GF-D8 (cell line): Measurements from ENCODE around the gene DOLPP1.

Experiments
- DNase-seq: peaks from one replicate; lab custom pipeline; 2025; lab: John Stamatoyannopoulos, UW

Gene DOLPP1

DNA sequence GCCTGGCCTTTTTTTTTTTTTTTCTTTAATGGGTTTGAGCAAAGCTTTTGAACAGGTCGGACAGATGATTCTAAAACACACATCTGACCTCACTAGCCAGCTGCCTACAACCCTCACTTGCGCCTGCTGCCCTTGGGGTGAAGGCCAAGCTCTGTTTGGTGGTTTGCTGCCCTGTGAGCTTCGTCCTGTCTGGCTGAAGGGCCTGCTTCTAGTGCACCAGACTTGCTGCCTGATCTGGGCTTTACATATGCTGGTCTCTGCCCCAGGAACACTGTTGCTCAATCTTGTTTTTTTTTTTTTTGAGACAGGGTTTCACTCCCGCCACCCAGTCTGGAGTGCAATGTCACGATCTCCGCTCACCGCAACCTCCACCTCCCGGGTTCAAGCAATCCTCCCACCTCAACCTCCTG, 16.4 kb upstream of the DOLPP1 start:
- no peak for DNase-seq

DNA sequence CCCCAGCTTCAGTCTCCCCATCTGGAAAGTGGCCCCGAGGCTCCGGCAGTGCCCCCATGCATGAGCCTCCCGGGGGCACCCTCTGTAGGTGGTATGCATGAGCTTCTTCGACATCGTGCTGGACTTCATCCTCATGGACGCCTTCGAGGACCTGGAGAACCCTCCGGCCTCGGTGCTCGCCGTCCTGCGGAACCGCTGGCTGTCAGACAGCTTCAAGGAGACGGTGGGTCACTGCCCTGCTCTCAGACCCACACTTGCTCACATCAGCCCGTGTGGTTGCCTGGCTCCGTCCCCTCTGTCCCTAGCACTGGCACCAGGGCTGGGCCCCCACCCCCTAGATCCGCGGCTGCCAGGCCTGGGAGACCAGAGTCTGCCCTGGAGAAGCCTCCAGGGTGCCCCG, 12.8 kb upstream of the DOLPP1 start:
- no peak for DNase-seq

DNA sequence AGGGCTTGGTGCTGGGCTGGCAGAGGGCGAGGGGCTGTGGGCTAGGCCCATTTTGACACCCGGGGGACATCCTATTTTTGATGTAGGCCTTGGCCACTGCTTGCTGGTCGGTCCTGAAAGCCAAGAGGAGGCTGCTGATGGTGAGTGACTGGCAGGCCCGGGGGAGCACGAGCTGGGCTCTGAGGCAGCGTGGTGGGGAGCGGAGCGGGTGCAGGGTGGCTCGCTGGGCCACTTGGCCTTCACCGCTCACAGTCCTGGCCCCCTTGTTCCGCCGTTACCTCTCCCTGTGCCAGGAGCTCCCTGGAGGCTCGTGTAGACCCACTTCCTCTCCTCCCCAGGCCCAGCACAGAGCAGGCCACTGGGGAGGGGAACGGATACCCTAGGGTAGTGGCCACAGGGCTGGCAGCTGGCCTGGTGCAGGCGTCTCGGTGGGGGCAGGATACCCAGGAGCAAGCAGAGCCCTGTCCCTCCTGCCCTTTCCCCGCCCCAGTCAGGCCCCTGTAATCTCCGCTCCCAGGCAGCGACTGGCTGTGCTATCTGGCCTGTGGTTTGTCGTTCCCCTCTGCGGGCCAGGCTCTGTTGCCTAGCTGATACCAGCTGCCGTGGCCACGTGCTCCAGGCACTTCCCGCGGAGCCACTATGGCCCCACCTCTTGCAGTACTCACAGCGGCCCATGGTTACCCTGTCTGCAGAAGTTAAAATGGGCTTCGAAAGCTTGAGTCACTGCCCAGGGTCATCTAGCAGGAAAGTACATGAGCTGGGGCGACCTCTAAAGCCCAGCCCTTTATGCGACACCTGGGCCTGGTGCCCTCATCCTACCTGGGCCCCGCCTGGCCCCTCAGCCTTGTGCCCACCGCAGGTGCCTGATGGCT, 11.7 kb upstream of the DOLPP1 start:
- peak; percentile 96 for DNase-seq

DNA sequence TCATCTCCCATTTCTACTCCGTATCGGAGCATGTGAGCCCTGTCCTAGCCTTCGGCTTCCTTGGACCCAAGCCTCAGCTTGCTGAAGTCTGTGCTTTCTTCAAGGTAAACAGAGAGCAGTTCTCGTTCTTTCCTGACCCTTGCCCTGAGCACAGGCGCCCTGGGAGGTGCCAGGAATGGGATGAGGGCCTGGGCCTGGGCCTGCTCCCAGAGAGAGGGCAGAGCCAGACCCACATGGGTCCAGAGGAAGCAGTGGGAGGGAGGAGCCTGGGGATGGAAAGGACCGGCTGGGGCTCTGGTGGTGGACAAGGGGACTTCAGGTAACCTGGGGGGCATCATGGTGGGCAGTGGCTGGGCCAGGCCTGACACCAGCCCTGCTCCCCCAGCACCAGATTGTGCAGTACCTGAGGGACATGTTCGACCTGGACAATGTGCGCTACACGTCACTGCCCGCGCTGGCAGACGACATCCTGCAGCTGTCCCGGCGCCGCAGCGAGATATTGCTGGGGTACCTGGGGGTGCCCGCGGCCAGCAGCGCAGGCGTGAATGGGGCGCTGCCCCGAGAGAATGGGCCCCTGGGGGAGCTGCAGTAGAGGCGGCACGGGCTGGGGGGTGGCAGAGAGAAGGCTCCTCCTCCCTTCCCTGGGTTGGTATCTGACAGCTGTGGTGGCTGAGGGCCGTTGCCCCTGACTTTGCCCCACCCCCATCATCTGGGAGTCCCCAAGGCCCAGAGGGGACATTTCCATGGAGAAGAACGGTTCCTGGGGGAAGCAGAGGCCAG, 10.9 kb upstream of the DOLPP1 start:
- DNase-seq, result no peak

DNA sequence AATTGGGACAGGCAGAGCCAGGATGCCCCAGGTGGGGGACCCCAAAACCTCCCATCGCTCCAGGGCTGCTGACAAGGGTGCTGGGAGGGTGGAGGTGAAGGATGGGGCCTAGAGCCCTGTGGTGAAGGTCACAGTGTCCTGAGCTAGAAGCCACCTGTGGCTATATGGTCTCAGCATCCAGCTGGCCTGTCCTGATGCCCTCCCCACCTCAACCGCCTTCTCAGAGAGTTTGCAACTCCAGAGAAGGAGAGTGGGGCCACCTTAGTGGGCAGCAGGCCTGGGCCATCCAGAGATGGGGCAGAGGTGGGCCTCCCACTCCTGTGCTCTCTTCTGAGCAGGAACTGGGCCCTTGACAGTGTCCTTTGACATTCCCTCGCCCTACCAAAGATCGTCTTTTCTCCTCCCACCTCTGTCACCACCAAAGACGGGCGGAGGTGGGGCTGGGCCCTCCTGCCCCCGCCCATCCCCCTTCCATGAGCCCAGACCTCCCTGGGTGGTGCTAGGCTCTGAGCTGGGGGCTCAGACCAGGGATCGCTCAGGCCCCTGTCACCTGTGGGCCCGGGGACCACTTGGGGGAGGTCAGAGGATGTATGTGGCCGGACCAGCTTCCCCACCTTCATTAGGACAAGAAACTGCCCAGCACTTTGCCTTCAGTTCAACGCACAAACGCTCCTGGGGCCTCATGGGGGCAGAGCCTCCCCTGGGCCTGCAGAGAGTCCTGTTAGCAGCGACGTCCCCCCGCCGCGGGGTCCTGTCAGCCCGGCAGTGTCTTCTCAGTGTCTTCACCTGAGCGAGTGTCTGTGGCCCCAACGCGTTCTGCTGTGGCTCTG, 10.0 kb upstream of the DOLPP1 start:
- DNase-seq, result no peak

DNA sequence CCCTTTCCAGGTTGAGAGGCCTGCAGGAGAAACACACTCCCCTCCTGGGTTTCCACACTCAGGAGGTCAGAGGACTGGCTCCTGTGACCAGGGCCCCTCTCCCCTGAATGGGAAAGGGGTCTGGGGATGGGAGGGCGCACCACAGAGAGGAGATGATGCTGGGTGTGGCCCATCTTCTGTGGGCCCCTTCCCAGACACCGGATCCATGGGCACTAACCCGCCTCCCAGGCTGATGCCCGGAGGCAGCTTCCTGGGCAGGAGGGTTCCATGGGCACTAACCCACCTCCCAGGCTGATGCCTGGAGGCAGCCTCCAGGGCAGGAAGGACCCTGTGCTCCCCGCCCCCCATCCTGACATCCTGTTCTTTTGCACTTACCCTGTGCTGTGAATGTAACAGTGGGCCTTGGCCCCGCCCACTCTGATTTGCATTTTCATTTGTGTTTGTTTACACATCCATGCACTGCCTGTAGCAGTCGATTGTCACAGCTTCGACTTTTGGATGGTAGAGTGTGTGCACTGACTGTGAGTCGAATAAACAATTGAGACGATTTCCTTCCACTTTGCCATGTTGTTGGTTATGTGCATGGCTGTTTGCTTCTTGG, 9.3 kb upstream of the DOLPP1 start:
- DNase-seq, result no peak

DNA sequence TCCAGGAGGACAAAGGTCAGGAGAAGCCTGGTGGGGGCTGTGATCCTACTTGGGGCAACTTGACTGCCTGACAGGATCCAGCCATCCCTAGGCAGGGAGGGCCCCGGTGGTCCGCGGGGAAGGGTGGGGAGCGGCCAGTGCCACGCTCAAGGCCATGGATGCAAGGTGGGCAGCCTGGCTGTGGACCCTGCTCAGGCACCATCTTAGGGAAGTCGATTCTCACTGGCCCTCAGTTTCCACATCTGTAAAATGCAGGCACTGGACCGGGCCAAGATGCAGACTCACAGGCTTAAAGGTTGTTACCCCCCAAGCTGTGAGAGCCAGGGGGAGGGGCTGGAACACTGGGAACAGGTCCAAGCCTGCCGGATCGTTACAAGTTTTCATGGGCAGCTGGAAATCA, 8.7 kb upstream of the DOLPP1 start:
- DNase-seq, result no peak

DNA sequence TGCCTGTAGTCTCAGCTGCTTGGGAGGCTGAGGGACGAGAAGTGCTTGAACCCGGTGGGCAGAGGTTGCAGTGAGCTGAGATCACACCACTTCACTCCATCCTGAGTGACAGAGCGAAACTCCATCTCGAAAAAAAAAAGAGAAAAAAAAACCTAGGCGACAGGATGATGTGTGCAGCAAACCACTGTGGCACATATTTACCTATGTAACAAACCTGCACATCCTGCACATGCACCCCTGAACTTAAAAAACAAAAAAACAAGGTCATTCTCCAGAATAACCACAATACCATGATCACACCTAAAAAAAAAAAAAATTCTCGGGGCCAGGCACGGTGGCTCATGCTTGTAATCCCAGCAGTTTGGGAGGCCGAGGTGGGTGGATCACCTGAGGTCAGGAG, 7.5 kb upstream of the DOLPP1 start:
- no peak for DNase-seq

DNA sequence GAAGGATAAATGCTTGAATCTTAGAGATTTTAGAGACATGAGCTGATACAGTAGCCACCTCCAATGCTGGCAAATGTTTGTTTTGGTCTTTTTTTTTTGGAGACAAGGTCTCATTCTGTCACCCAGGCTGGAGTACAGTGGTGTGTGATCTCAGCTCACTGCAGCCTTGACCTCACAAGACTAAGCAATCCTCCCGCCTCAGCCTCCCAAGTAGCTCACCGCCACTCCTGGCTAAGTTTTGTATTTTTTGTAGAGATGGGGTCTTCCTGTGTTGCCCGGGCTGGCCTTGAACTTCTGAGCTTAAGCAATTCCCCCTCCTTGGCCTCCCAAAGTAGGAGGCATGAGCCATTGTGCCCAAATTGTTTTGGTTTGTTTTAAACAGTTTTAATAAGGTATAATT, 6.8 kb upstream of the DOLPP1 start:
- DNase-seq, result no peak

DNA sequence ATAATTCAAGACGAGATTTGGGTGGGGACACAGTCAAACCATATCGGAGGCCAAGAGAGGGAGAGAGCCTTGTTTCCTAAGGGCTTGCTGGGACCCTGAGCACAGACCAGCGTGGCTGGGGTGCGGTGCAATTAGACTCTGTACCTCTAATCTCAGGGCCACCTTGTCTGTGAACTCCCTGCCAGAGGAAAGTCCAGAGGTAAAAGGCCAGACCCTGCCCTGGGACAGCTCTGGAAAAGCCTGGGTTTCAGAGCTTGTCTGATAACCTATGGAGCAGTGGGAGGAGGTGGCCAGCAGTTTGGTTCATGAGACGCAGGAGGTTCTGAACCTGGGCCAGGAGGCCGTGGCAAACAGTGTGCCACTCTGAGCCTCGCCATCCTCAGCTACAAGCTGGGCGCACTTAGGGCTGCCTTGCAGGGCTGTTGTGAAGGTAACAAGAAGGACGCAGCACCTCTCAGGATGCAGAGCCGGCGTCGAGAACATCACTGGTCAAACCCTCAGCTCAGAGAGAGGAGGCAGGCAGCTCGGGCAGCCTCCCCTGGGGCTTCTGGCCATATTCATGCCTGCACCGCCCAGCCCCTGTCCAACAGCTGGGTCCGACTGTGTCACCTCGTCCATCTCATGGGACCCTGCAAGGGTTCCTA, 4.8 kb upstream of the DOLPP1 start:
- no peak for DNase-seq

DNA sequence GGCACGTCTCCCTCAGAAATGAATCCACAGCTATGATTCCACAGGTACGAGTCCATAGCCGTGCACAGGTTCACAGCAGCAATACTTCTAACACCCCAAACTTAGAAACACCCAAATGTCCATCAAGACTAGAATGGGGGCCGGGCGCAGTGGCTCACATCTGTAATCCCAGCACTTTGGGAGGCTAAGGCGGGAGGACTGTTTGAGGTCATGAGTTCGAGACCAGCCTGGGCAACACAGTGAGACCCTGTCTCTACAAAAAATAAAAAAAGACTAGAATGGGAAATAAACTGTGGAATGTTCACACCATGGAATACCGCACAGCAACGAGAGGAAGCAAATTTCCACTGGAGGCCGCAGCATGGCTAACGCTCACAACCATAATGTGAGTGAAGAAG, 4.3 kb upstream of the DOLPP1 start:
- no peak for DNase-seq

DNA sequence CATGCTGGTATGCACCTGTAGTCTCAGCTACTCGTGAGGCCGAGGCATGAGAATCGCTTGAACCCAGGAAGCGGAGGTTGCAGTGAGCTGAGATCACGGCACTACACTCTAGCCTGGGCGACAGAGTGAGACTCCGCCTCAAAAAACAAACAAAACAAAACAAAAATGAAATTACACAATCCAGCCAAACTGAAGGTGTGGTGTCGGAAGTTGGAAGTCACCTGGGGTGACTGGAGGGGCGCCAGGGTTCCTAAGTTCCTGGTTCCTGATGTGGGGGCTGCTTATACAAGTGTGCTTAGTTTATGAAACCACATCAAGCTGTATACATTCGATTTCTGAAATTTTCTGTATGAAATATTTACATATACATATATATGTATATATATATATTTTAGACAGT, 3.7 kb upstream of the DOLPP1 start:
- DNase-seq, result no peak

DNA sequence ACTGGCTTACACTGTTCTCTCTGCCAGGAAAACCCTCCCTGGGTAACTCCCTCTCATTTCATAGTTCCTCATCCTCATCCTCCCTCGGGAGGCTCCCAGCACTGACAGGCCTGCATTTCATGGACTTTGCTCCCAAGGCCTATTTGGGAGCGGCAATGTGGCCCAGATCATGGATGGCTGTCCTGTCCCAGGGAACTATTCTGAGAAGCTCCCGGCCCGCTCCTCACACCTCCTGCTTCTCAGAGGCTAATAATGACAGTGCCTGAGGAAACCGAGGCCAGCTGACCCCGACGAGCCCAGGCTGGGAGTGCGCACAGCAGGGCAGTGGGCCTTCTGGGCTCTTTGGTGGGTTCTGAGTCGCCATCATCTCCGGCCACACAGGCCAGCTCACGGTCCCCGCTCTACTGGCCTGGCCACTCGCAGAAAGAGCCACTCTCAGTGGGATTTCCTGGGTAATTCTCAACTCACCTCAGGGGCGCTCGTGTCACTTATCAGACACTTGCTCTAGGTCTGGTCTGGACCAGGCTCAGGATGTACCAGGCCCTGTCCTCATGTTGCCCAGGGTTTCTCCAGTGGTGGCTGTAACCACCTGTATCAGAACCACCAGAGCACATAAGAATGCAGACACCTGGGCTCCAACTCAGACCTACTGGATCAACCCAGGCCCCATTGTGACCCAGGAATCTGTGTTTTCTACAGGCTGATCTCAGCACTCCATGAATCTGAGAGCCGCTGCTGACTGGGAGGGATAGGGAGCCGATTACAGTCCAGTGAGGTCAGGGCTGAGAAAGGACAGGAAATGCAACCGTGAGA, 2.0 kb upstream of the DOLPP1 start:
- DNase-seq, result no peak

DNA sequence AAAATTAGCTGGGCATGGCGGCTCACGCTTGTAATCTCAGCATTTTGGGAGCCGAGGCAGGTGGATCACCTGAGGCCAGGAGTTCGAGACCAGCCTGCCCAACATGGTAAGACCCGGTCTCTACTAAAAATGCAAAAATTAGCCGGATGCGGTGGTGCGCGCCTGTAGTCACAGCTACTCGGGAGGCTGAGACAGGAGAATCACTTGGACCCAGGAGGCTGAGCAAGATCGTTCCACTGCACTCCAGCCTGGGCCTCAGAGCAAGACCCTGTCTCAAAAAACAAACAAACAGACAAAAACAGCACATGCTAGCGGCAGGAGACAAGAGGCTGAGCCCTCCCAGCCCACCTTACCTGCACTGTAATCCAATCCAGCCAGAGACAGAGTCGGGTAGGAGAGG, 1.1 kb upstream of the DOLPP1 start:
- DNase-seq, result no peak

DNA sequence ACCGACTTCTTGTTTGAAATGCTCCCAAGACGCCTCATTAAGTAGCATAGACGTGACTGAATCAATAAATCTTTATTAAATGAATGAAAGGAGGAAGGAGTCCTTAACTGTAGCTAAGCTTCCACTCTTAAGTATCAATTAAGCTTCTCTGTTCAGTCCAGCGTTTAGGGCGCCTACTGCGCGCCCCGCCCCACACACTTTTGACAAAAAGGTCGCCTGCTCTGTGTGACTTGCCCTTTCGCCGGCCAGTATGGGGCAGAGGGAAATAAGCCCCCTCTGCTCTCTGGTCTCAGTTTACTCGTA, 662 bp upstream of the DOLPP1 start:
- DNase-seq, result no peak

DNA sequence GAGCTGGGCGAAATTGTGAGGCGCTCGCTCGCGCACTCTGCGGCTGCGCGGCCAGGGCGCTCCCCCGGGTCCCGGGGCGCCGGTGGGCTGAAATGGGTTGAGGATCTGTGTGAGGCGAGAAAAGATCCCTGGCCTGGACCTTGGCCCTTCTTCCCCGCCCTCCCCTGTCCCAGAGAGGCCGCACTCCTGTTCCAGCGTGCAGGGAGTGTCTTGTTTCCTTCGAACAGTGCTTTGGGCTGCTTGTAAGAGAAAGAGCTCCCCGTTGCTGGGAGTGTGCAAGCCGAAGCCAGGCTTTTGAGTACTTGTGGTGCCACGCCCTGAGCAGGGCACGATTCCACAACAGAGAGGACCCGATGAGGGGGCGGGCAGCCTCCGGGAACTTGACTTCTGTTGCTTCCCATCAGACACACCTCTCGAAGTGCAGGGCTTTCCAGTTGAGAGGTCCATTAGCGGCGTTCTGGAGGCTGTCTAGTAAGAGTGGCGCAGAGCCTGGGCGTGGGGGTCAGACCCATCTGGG, 535 bp downstream of the DOLPP1 start:
- DNase-seq, result peak; percentile 26

DNA sequence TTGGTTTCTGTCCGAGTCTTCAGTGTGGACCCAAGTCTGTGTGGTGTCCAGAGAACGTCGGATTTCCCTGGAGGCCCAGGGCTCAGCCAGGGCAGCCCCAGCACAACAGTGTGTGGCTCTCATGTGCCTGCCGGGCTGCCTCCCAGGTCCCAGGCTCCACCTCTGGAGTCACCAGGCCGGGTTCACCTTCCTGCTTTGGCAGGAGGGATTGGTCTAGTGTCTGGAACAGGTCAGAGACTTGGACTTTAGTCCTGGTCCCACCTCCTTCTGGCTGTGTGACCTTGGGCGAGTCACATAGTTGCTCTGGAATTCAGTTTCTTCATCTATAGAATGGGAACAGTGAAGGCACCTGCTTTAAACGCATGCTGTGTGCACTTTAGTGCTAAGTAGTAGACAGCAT, 3.2 kb downstream of the DOLPP1 start:
- no peak for DNase-seq

DNA sequence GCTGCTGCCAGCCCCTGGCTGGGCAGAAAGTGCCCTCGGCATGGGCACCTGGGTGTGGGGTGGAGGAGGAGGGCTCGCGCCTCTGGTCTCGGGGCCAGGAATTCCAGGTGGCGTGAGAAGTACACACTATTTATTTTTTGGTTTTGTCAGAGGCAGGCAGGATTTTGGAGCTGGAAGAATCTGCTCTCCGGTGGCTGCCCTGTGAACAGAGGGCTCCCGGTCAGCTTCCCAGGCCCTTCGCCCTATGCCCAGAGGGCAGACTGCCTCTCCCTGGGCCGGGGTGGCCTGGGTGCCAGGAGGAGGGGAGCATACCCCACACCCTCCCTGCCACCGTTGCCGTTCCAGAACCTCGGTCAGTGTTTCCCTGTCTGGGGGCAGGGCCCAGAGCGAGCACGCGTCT, 8.3 kb downstream of the DOLPP1 start:
- no peak for DNase-seq

DNA sequence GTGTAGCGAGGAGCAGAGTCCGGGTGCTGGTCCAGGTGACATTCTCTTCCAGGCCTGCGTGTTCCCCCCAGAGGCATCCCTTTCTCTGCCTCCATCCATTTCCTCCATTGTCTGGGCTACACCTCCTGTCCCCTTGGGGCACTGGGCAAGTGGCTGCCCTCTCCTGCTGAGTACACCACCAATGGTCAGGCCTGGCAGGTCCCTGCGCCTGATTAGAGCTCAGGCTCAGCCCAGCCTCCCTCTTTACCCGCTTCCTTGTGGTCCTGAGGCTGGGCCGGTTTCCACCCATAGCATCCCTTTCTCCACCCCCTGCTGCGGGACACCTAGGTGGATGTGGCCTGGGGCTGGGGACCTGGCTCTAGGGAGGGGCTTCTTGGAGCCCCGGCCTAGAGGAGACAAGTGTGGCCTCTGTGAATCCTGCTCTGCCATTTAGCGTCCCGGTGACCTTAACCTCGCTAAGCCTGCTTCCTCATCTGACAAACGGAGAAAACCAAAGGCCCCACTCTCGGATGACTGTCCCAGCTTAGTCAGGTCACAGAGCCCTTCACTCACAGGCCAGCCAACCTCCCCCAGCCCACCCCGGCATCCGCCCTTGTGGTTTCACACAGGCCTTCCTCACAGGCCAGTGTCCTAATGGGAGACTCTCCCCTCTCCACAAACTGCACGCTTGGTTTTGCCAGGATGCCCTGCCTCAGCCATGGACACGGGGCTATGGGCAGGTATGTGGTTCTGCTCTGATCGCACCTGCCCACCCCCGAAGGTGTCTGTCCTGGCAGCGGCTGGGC, 12.9 kb downstream of the DOLPP1 start:
- no peak for DNase-seq
